CD14-positive monocyte (primary cell): Measurements from ENCODE around the gene OR52E8. TPM values are rescaled to one million over a fixed set of nuclear protein-coding genes. Genes with fewer than 3 reads are reported as not detected.

Source experiments
- DNase-seq, 3 donors: peaks; one replicate each; pipeline ENCODE4 v3.0.0-alpha.2; 2011 to 2022
- H2AFZ ChIP-seq: 2 replicates; pipeline ENCODE4 v1.6.0; 2012; ENCODE audit warnings: mild to moderate bottlenecking, low read depth, low read length, inconsistent platforms; ENCODE audit not compliant: insufficient read depth, poor library complexity, severe bottlenecking
- H3K27ac ChIP-seq, 2 donors: 1 replicate in 1 of 2; 2 replicates in 1 of 2; pipeline ENCODE4 v1.5.1; 2012 to 2013; ENCODE audit warnings: low read length in 2 of 2, control low read depth in 1 of 2, inconsistent platforms in 1 of 2, low read depth in 1 of 2, mild to moderate bottlenecking in 1 of 2
- H3K27me3 ChIP-seq, 2 donors: one replicate each; pipeline versions ENCODE4 v1.6.0 to v1.6.1; 2011 to 2013; ENCODE audit warnings: low read length in 2 of 2; ENCODE audit not compliant: control insufficient read depth in 2 of 2, insufficient read depth in 2 of 2
- H3K36me3 ChIP-seq, 2 donors: replicated peaks in 1 of 2; 1 replicate in 1 of 2; 2 replicates in 1 of 2; pipeline versions ENCODE4 v1.5.1 to v1.6.1; 2012 to 2013; ENCODE audit warnings: low read length in 2 of 2, control low read depth in 1 of 2, inconsistent platforms in 1 of 2, mild to moderate bottlenecking in 1 of 2; ENCODE audit not compliant: insufficient read depth in 2 of 2, control insufficient read depth in 1 of 2
- H3K4me1 ChIP-seq, 2 donors: 1 replicate in 1 of 2; 2 replicates in 1 of 2; pipeline versions ENCODE4 v1.5.1 to v1.6.1; 2012 to 2013; ENCODE audit warnings: low read length in 2 of 2, control low read depth in 1 of 2, inconsistent platforms in 1 of 2, mild to moderate bottlenecking in 1 of 2, moderate library complexity in 1 of 2; ENCODE audit not compliant: insufficient read depth in 2 of 2, control insufficient read depth in 1 of 2
- H3K4me2 ChIP-seq: replicated peaks from 2 replicates; pipeline ENCODE3; 2012; ENCODE audit warnings: low read length, moderate library complexity, mild to moderate bottlenecking; ENCODE audit not compliant: poor library complexity, severe bottlenecking; ENCODE audit errors: extremely low read depth
- H3K4me3 ChIP-seq, 3 experiments: fragments of 200-600 bp in 1 of 3; sonication (generic) in 1 of 3; replicated peaks in 1 of 3; 1 replicate in 2 of 3; 2 replicates in 1 of 3; pipeline ENCODE4 v1.5.1; 2011 to 2013; ENCODE audit warnings: low read length in 3 of 3, mild to moderate bottlenecking in 3 of 3, control low read depth in 2 of 3, low read depth in 2 of 3, inconsistent platforms in 1 of 3, moderate library complexity in 1 of 3
- H3K79me2 ChIP-seq: 2 replicates; pipeline ENCODE4 v1.6.0; 2012; ENCODE audit warnings: mild to moderate bottlenecking, control low read depth, inconsistent platforms, low read length, moderate library complexity; ENCODE audit not compliant: insufficient read depth
- H3K9ac ChIP-seq: 2 replicates; pipeline ENCODE4 v1.6.0; 2017; ENCODE audit warnings: low read length, mild to moderate bottlenecking; ENCODE audit not compliant: insufficient read depth, poor library complexity, severe bottlenecking
- H3K9me3 ChIP-seq, 2 donors: replicated peaks in 1 of 2; 1 replicate in 1 of 2; 2 replicates in 1 of 2; pipeline versions ENCODE4 v1.5.1 to v1.6.1; 2012 to 2013; ENCODE audit warnings: low read length in 2 of 2, control low read depth in 1 of 2; ENCODE audit not compliant: control insufficient read depth in 1 of 2, insufficient read depth in 1 of 2
- H4K20me1 ChIP-seq: 2 replicates; pipeline ENCODE4 v1.6.0; 2012; ENCODE audit warnings: mild to moderate bottlenecking, low read length, control low read depth, moderate library complexity; ENCODE audit not compliant: insufficient read depth
- H3K27ac Mint-ChIP-seq, 7 donors: one replicate each; pipeline ENCODE4 v1.8.0; 2020; ENCODE audit warnings: mild to moderate bottlenecking in 7 of 7, mixed read lengths in 7 of 7, moderate library complexity in 6 of 7, inconsistent platforms in 2 of 7
- H3K27me3 Mint-ChIP-seq, 3 donors: one replicate each; pipeline ENCODE4 v1.8.0; 2021 to 2022; ENCODE audit warnings: low read depth in 3 of 3, mild to moderate bottlenecking in 3 of 3, mixed read lengths in 3 of 3, moderate library complexity in 3 of 3, inconsistent platforms in 1 of 3
- H3K36me3 Mint-ChIP-seq, 2 donors: one replicate each; pipeline ENCODE4 v1.8.0; 2020; ENCODE audit warnings: mixed read lengths in 2 of 2, inconsistent platforms in 1 of 2, mild to moderate bottlenecking in 1 of 2
- H3K4me1 Mint-ChIP-seq: one replicate; pipeline ENCODE4 v1.8.0; 2020; ENCODE audit warnings: mild to moderate bottlenecking, mixed read lengths
- H3K4me3 Mint-ChIP-seq, 2 donors: one replicate each; pipeline ENCODE4 v1.8.0; 2020; ENCODE audit warnings: mild to moderate bottlenecking in 2 of 2, mixed read lengths in 2 of 2, moderate library complexity in 1 of 2
- H3K9me3 Mint-ChIP-seq, 7 donors: one replicate each; pipeline ENCODE4 v1.8.0; 2020 to 2022; ENCODE audit warnings: mixed read lengths in 7 of 7, mild to moderate bottlenecking in 6 of 7, moderate library complexity in 6 of 7, inconsistent platforms in 2 of 7
- CTCF ChIP-seq: fragments of 200-600 bp; IDR thresholded peaks from one replicate; pipeline ENCODE4 v1.8.0; 2022; ENCODE audit warnings: antibody characterized with exemption, mild to moderate bottlenecking
- WGBS: methylation state at CpG from one replicate; pipeline ENCODE4 v1.1.5; 2013; ENCODE audit warnings: missing lambda C conversion rate; ENCODE audit not compliant: insufficient coverage; 5-methylcytosine and 5-hydroxymethylcytosine counted together
- intact Hi-C, 2 donors: fragments of 100-400 bp; cut with micrococcal nuclease; formaldehyde crosslinking; loops; one replicate each; pipeline versions ENCODE4 v1.15.0 to v1.15.1; 2023
- polyA plus RNA-seq, 3 donors: library from polyadenylated mRNA; depleted of rRNA in 1 of 3; unstranded in 2 of 3; stranded (reverse) in 1 of 3; fragments of 300-500 nt in 2 of 3; fragments of >200 nt in 1 of 3; fragmentation: Illumina TruSeq in 2 of 3; gene quantifications; 1 replicate in 2 of 3; 2 replicates in 1 of 3; pipeline ENCODE4 v1.2.3, GENCODE V29; 2012 to 2021

OR52E8 gene
- polyA plus RNA-seq, 3 donors = not detected

GRCh38 chr11:5881756-5882155 lies 24.3 kb upstream of the OR52E8 start:
- H3K27me3 Mint-ChIP-seq = peaks cover 1 to 3% (median 2%) of the 10 kb centered on the region in 3 donors
- intact Hi-C loops = no loop called here
- H3K4me3 Mint-ChIP-seq = no peak overlapping the region
- no peaks in the 10 kb centered on the region for H3K36me3 ChIP-seq
- no peak overlapping the region for H3K27ac ChIP-seq
- H3K9me3 Mint-ChIP-seq = peaks cover 0 to 2% (median 0%) of the 10 kb centered on the region in 7 donors
- H2AFZ ChIP-seq = no peak overlapping the region
- H4K20me1 ChIP-seq = no peaks in the 10 kb centered on the region
- no peak overlapping the region for H3K27ac Mint-ChIP-seq
- TF ChIP-seq CTCF = no peak
- H3K79me2 ChIP-seq = no peaks in the 10 kb centered on the region
- H3K27me3 ChIP-seq = no peaks in the 10 kb centered on the region
- H3K9me3 ChIP-seq = no peaks in the 10 kb centered on the region
- DNase-seq = no peak
- H3K4me3 ChIP-seq = no peak overlapping the region
- H3K4me1 ChIP-seq = no peaks in the 10 kb centered on the region
- no peaks in the 10 kb centered on the region for H3K4me1 Mint-ChIP-seq
- no peaks in the 10 kb centered on the region for H3K36me3 Mint-ChIP-seq
- H3K4me2 ChIP-seq = no peak overlapping the region
- H3K9ac ChIP-seq = no peak overlapping the region

- peaks cover 1 to 3% (median 2%) of the 10 kb centered on the region in 3 donors for H3K27me3 Mint-ChIP-seq
- Histone ChIP-seq H3K4me3 (no peak within 1 kb of the TSS), H3K27ac (no peak within 1 kb of the TSS), H3K27me3 (no peaks in the 10 kb centered on the region), H3K4me2 (no peak within 1 kb of the TSS), H2AFZ (no peak within 1 kb of the TSS), H3K9me3 (no peaks in the 10 kb centered on the region), H3K9ac (no peak within 1 kb of the TSS), H3K79me2 (no peaks in the 10 kb centered on the region), H3K36me3 (no peaks in the 10 kb centered on the region), H4K20me1 (no peaks in the 10 kb centered on the region), H3K4me1 (no peaks in the 10 kb centered on the region)
- H3K4me3 Mint-ChIP-seq = no peak within 1 kb of the TSS
- H3K4me1 Mint-ChIP-seq = no peaks in the 10 kb centered on the region
- no peak within 1 kb of the TSS for H3K27ac Mint-ChIP-seq
- no peak for TF ChIP-seq CTCF
- H3K9me3 Mint-ChIP-seq = peaks cover 0 to 1% (median 0%) of the 10 kb centered on the region in 7 donors
- no peak for DNase-seq
- WGBS = 86% methylated on average over 3 of the region's 4 CpGs
- H3K36me3 Mint-ChIP-seq = no peaks in the 10 kb centered on the region
- intact Hi-C loops = no loop called here
These were observed 22.8 kb upstream of the OR52E8 start, which contains the start of gene OR52E4 for GRCh38 chr11:5880329-5880728. Gene OR52E4 (plus strand): TSS chr11:5880629. CDS start chr11:5884293, 3,664 bp downstream.
